A549 (cell line): Measurements from ENCODE around the gene GRK7. TPM values are rescaled to one million over a fixed set of nuclear protein-coding genes. Genes with fewer than 3 reads are reported as not detected.
A peak's percentile ranks its signal among the peaks of the same experiment; 100 is the strongest.

Experiments
- ATAC-seq, 2 experiments: fragments of 200-7000 bp in 1 of 2; fragments of >200 bp in 1 of 2; cut with Nextera tagmentation in 1 of 2; cut with Tn5 transposase in 1 of 2; 3 replicates each; pipeline versions ENCODE4 v1.8.0 to v1.9.1; 2018 to 2020; ENCODE audit warnings: mild to moderate bottlenecking in 1 of 2, moderate library complexity in 1 of 2
- CTCF ChIA-PET: fragments of 300-600 bp; sonication (Branson Sonifier 250); formaldehyde crosslinking; extraction: SDS; loops from one replicate; lab custom pipeline; 2021; ENCODE audit warnings: antibody characterized with exemption, inconsistent platforms; lab: Yijun Ruan, JAX
- POLR2A ChIA-PET: fragments of 350-600 bp; formaldehyde crosslinking; extraction: SDS; loops from one replicate; lab custom pipeline; 2021; ENCODE audit warnings: antibody characterized with exemption, inconsistent platforms; lab: Yijun Ruan, JAX
- DNase-seq, 2 experiments: peaks; one replicate each; pipeline versions ENCODE4 v3.0.0 to v3.0.0-alpha.2; 2011 to 2016; ENCODE audit warnings: low read depth in 1 of 2, low spot score in 1 of 2
- FAIRE-seq: peaks from 2 replicates; lab custom pipeline; 2011; peaks lifted over from hg19 to GRCh38; lab: Jason Lieb, UNC
- H3K27ac ChIP-seq, 2 experiments: fragments of >200 bp; sonication (Bioruptor Twin); formaldehyde crosslinking; 3 replicates each; pipeline ENCODE4 v1.5.1; 2016 to 2017
- H3K4me1 ChIP-seq: fragments of >200 bp; sonication (Bioruptor Twin); formaldehyde crosslinking; 3 replicates; pipeline ENCODE4 v1.6.1; 2016
- H3K4me2 ChIP-seq: fragments of >200 bp; sonication (Bioruptor Twin); formaldehyde crosslinking; 3 replicates; pipeline ENCODE4 v1.6.1; 2016
- H3K4me3 ChIP-seq: fragments of >200 bp; sonication (Bioruptor Twin); formaldehyde crosslinking; 3 replicates; pipeline ENCODE4 v1.5.1; 2016
- H3K9me3 ChIP-seq: fragments of >200 bp; sonication (Bioruptor Twin); formaldehyde crosslinking; 3 replicates; pipeline ENCODE4 v1.6.1; 2016
- BCL3 ChIP-seq: fragments of >200 bp; sonication (Bioruptor Twin); formaldehyde crosslinking; IDR thresholded peaks from 3 replicates; pipeline ENCODE4 v1.6.1; 2016
- CBX8 ChIP-seq: fragments of 200-600 bp; sonication (generic); IDR thresholded peaks from 2 replicates; pipeline ENCODE4 v1.6.1; 2016
- CHD4 ChIP-seq: fragments of 200-600 bp; sonication (generic); IDR thresholded peaks from 2 replicates; pipeline ENCODE4 v1.6.1; 2016; ENCODE audit warnings: antibody characterized with exemption, mild to moderate bottlenecking, borderline replicate concordance
- CTCF ChIP-seq: fragments of >200 bp; sonication (Bioruptor Twin); formaldehyde crosslinking; IDR thresholded peaks from 3 replicates; pipeline ENCODE4 v1.5.1; 2016
- EP300 ChIP-seq, 2 experiments: fragments of >200 bp; sonication (Bioruptor Twin); formaldehyde crosslinking; IDR thresholded peaks; 2 replicates in 1 of 2; 3 replicates in 1 of 2; pipeline ENCODE4 v1.6.1; 2016 to 2017
- HOXA7 ChIP-seq: fragments of 250-450 bp; sonication (Bioruptor Pico); IDR thresholded peaks from 2 replicates; pipeline ENCODE4 v1.5.0; 2020; ENCODE audit warnings: mild to moderate bottlenecking, moderate library complexity
- HOXB13 ChIP-seq: fragments of 250-450 bp; sonication (Bioruptor Pico); IDR thresholded peaks from 2 replicates; pipeline ENCODE4 v1.5.0; 2020; ENCODE audit warnings: low read depth, mild to moderate bottlenecking, moderate library complexity
- KDM1A ChIP-seq: fragments of 200-600 bp; sonication (generic); IDR thresholded peaks from 2 replicates; pipeline ENCODE4 v1.6.1; 2016; ENCODE audit warnings: low read depth, mild to moderate bottlenecking
- KDM5A ChIP-seq: fragments of 200-600 bp; sonication (generic); IDR thresholded peaks from 2 replicates; pipeline ENCODE4 v1.6.1; 2016; ENCODE audit warnings: antibody characterized with exemption, mild to moderate bottlenecking
- NPAS2 ChIP-seq: fragments of 250-450 bp; sonication (Bioruptor Pico); IDR thresholded peaks from 2 replicates; pipeline ENCODE4 v1.8.0; 2022; ENCODE audit warnings: mild to moderate bottlenecking, moderate library complexity, borderline replicate concordance
- RARB ChIP-seq: fragments of 250-450 bp; sonication (Bioruptor Pico); IDR thresholded peaks from 2 replicates; pipeline ENCODE4 v1.8.0; 2021; ENCODE audit warnings: mild to moderate bottlenecking, moderate library complexity
- RCOR1 ChIP-seq: fragments of 150-350 bp; IDR thresholded peaks from 2 replicates; pipeline ENCODE4 v1.6.1; 2014; ENCODE audit warnings: antibody characterized with exemption, low read length, low read depth
- REST ChIP-seq: fragments of 200-600 bp; sonication (generic); IDR thresholded peaks from 2 replicates; pipeline ENCODE4 v1.6.1; 2016; ENCODE audit warnings: antibody characterized with exemption, mild to moderate bottlenecking, moderate library complexity
- RNF2 ChIP-seq: fragments of 200-600 bp; sonication (generic); IDR thresholded peaks from 2 replicates; pipeline ENCODE4 v1.6.1; 2016; ENCODE audit warnings: low read depth, mild to moderate bottlenecking, antibody characterized with exemption, moderate library complexity, borderline replicate concordance
- SMC3 ChIP-seq: fragments of >200 bp; sonication (Bioruptor Twin); formaldehyde crosslinking; IDR thresholded peaks from 3 replicates; pipeline ENCODE4 v1.6.1; 2018; ENCODE audit warnings: inconsistent platforms
- TP53 ChIP-seq: fragments of 250-450 bp; sonication (Bioruptor Pico); IDR thresholded peaks from 2 replicates; pipeline ENCODE4 v1.5.0; 2021; ENCODE audit warnings: mild to moderate bottlenecking, moderate library complexity
- ZFP36 ChIP-seq: fragments of 450-650 bp; IDR thresholded peaks from 2 replicates; pipeline ENCODE4 v1.6.1; 2014; ENCODE audit warnings: borderline replicate concordance; ENCODE audit not compliant: partially characterized antibody
- ZNF302 ChIP-seq: fragments of 250-450 bp; sonication (Bioruptor Pico); IDR thresholded peaks from 2 replicates; pipeline ENCODE4 v1.9.0; 2021; ENCODE audit warnings: inconsistent platforms, mild to moderate bottlenecking, moderate library complexity
- WGBS: methylation state at CpG from one replicate; pipeline ENCODE4 v1.1.6; 2017; ENCODE audit errors: missing lambda C conversion rate; 5-methylcytosine and 5-hydroxymethylcytosine counted together
- polyA minus RNA-seq: library from RNA; depleted of rRNA, polyadenylated mRNA; stranded (reverse); fragments of >200 nt; gene quantifications from 2 replicates; pipeline ENCODE4 v1.2.3, GENCODE V29; 2011; rRNA and poly(A)+ RNA removed
- polyA plus RNA-seq, 4 experiments: library from polyadenylated mRNA; depleted of rRNA in 3 of 4; stranded (reverse); fragments of >200 nt; fragmentation: RNase III in 1 of 4; extraction: RNeasy Plus Mini Kit Qiagen cat#74134 plus additional on column Dnase treatment in 1 of 4; gene quantifications; 2 replicates in 3 of 4; 3 replicates in 1 of 4; pipeline ENCODE4 v1.2.3, GENCODE V29; 2011 to 2017

GRK7 gene
- not detected in 2 replicates for polyA plus RNA-seq (2011; rRNA removed)
- polyA plus RNA-seq (2012; cell fraction: cytosol; rRNA removed): not detected in 2 replicates
- polyA plus RNA-seq (2012; cell fraction: nucleus; rRNA removed): 0.02 TPM in 1 of 2 replicates, not detected in the other
- 0.03 TPM in 1 of 3 replicates, not detected in the others for polyA plus RNA-seq (2017; fragmentation: RNase III; extraction: RNeasy Plus Mini Kit Qiagen cat#74134 plus additional on column Dnase treatment)
- not detected in 2 replicates for polyA minus RNA-seq

GRCh38 chr3:141763088-141763750, at the start of gene GRK7:
GRK7 (plus strand) TSS chr3:141763408; CDS start chr3:141778285, 14,877 bp downstream.
- TF ChIP-seq CTCF (no peak), SMC3 (no peak)
- TF ChIP-seq, all 56 proteins: peak for 0
- 76% methylated on average over 9 of the region's 9 CpGs for WGBS
- H3K27ac ChIP-seq: peak within 1 kb of the TSS; percentile 33 to 59; a peak in 2 of 6 replicates
- POLR2A ChIA-PET: no interaction called here
- H3K4me2 ChIP-seq: peak within 1 kb of the TSS; percentile 36; the same call in 2 of the 3 replicates
- FAIRE-seq (no peak), DNase-seq (no peak), ATAC-seq (peak; percentile 13 to 40; a peak in 2 of 6 replicates)
- CTCF ChIA-PET: interaction anchor here (0.9 to 2.0 kb wide), 3 partner anchors 24 to 201 kb away, joined by 3 to 7 read pairs (median 3); partner anchors contain the start of gene RNF7
- H3K4me3 ChIP-seq: peak within 1 kb of the TSS; percentile 36
- no peaks in the 10 kb centered on the region for H3K4me1 ChIP-seq
- no peaks in the 10 kb centered on the region for H3K9me3 ChIP-seq

- no peak overlapping the region for H3K27ac ChIP-seq
- TF ChIP-seq RNF2: no peak
- no peak overlapping the region for H3K4me3 ChIP-seq
- H3K9me3 ChIP-seq: no peaks in the 10 kb centered on the region
- POLR2A ChIA-PET: no interaction called here
- DNase-seq: no peak
- no peak for FAIRE-seq
- ATAC-seq: no peak
- CTCF ChIA-PET: interaction anchor here (0.8 kb wide), 2 partner anchors 17 to 58 kb away, joined by 3 to 4 read pairs; no protein-coding TSS in a partner anchor
- H3K4me2 ChIP-seq: no peak overlapping the region
- WGBS: 57% methylated on average over 1 of the region's 1 CpG
- H3K4me1 ChIP-seq: no peaks in the 10 kb centered on the region
These were observed 48.5 kb upstream of the GRK7 start for GRCh38 chr3:141714671-141715070.

- no peak for ATAC-seq
- no peak overlapping the region for H3K27ac ChIP-seq
- TF ChIP-seq NPAS2 (no peak), TP53 (no peak), ZFP36 (no peak), RARB (CRISPR knock-in tag) (no peak), CBX8 (no peak), REST (no peak), HOXB13 (CRISPR knock-in tag) (no peak), HOXA7 (no peak), KDM5A (no peak), BCL3 (no peak), RCOR1 (no peak), EP300 (IDR thresholded peaks at IDR 0.05) (no peak), ZNF302 (CRISPR knock-in tag) (no peak), KDM1A (no peak), CHD4 (no peak)
These were observed 41.1 kb upstream of the GRK7 start for GRCh38 chr3:141722081-141722480.

More at GRCh38 chr3:141722081-141722480, 41.1 kb upstream of the GRK7 start:
- Histone ChIP-seq H3K4me1 (no peaks in the 10 kb centered on the region), H3K4me2 (no peak overlapping the region), H3K4me3 (no peak overlapping the region), H3K9me3 (no peaks in the 10 kb centered on the region)
- ChIA-PET CTCF (interaction anchor here (1.0 to 2.9 kb wide), 3 partner anchors 17 to 191 kb away, joined by 3 to 9 read pairs (median 4); partner anchors contain the start of gene RNF7), POLR2A (no interaction called here)
- DNase-seq (no peak), FAIRE-seq (no peak)
- WGBS: 64% methylated on average over 2 of the region's 2 CpGs
